Nephron (organoid): ENCODE results near the gene HEYL.
A peak's percentile ranks its signal among the peaks of the same experiment; 100 is the strongest.

ENCODE experiments used
- H3K27ac Mint-ChIP-seq, 3 experiments: 2 replicates each; pipeline ENCODE4 v1.8.0; 2020; ENCODE audit warnings: mixed read lengths in 3 of 3, mild to moderate bottlenecking in 2 of 3, moderate library complexity in 1 of 3
- H3K27me3 Mint-ChIP-seq: 2 replicates; pipeline ENCODE4 v1.8.0; 2021; ENCODE audit warnings: low read depth, mild to moderate bottlenecking, moderate library complexity, mixed read lengths
- H3K36me3 Mint-ChIP-seq: 2 replicates; pipeline ENCODE4 v1.8.0; 2020; ENCODE audit warnings: low read depth, mixed read lengths
- H3K4me1 Mint-ChIP-seq: 2 replicates; pipeline ENCODE4 v1.8.0; 2020; ENCODE audit warnings: mixed read lengths
- H3K4me3 Mint-ChIP-seq, 3 experiments: 2 replicates each; pipeline ENCODE4 v1.8.0; 2020; ENCODE audit warnings: mild to moderate bottlenecking in 3 of 3, mixed read lengths in 3 of 3, moderate library complexity in 2 of 3
- H3K9me3 Mint-ChIP-seq: 2 replicates; pipeline ENCODE4 v1.8.0; 2020; ENCODE audit warnings: mixed read lengths
- CTCF ChIP-seq, 3 experiments: fragments of 200-600 bp; sonication (generic); IDR thresholded peaks; one replicate each; pipeline ENCODE4 v1.5.0; 2021; ENCODE audit warnings: antibody characterized with exemption in 3 of 3; ENCODE audit not compliant: unreplicated experiment in 3 of 3

The HEYL gene

DNA sequence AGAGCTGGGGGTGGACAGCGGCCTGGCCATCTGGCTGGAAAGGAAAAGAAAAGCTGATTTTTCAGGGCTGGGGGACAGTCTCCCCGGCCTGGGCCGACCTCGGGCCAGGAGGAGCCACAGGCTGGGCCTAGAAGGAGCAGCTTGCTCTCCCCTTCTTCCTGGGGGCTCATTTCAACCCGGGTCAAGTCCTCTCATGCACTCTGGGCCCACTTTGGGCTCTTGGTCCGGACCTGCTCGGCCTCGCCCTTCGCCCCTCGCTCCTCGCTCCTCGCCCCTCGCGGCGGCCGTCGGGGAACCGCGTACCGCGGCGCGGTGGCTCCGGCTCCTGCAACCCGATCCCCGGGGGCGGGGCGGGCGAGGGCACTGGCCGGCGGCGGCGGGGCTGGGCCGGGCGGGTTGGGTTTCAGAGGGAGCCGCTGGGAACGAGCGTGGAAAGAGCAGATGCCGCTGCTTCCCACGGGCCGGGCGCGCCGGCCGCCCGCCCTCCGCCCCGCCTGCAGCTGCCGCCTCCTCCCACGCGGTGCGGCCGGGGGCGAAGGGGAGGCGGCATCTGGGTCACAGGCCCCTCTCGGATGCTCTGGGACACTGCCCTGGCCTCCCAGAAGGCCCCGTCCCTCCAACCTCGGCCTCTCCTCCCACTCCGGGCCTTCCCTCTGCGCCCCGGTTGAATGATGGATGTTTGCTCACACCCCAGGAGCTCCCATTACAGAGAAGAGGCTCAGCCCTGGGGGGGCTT, 6.6 kb downstream of the HEYL start:
- peaks cover 70% of the 10 kb centered on the region for H3K4me1 Mint-ChIP-seq
- no peaks in the 10 kb centered on the region for H3K9me3 Mint-ChIP-seq
- TF ChIP-seq CTCF (IDR thresholded peaks at IDR 0.05; ENCODE audit: unreplicated experiment in 3 of 3) = no peak
- peak overlapping the region; percentile 72 to 97 (median 72) for H3K27ac Mint-ChIP-seq
- peaks cover 25% of the 10 kb centered on the region for H3K36me3 Mint-ChIP-seq
- H3K4me3 Mint-ChIP-seq = peak overlapping the region; percentile 61 to 82 (median 79)
- H3K27me3 Mint-ChIP-seq = peaks cover 3% of the 10 kb centered on the region

DNA sequence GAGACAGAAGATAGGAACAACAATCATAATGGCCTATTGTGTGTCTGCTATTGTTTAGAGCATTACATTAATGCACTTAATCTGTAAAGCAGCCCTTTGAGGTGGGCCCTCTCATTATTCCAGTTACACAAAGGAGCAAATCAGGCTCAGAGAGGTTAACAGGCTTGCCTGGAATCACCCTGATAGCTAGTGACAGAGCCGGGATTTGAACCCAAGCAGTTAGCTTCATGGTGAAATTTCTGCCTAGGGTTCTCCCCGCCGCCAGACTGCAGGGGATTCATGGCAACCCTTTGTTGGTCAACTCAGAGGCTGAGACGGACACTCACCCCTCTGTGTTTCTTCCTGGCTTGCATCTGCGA, 7.1 kb downstream of the HEYL start:
- TF ChIP-seq CTCF (IDR thresholded peaks at IDR 0.05; ENCODE audit: unreplicated experiment in 3 of 3) = no peak
- Mint-ChIP-seq H3K27ac (peak overlapping the region in 2 of 3 experiments; percentile 25 to 26), H3K27me3 (peaks cover 3% of the 10 kb centered on the region), H3K9me3 (no peaks in the 10 kb centered on the region), H3K36me3 (peaks cover 29% of the 10 kb centered on the region), H3K4me1 (peaks cover 66% of the 10 kb centered on the region), H3K4me3 (peak overlapping the region; percentile 41 to 82 (median 71))

- H3K27me3 Mint-ChIP-seq = peaks cover 3% of the 10 kb centered on the region
- H3K4me1 Mint-ChIP-seq = peaks cover 62% of the 10 kb centered on the region
- H3K4me3 Mint-ChIP-seq = peak overlapping the region; percentile 41 to 82 (median 71)
Observed at GRCh38 chr1:39631361-39632322, 7.8 kb downstream of the HEYL start.

DNA sequence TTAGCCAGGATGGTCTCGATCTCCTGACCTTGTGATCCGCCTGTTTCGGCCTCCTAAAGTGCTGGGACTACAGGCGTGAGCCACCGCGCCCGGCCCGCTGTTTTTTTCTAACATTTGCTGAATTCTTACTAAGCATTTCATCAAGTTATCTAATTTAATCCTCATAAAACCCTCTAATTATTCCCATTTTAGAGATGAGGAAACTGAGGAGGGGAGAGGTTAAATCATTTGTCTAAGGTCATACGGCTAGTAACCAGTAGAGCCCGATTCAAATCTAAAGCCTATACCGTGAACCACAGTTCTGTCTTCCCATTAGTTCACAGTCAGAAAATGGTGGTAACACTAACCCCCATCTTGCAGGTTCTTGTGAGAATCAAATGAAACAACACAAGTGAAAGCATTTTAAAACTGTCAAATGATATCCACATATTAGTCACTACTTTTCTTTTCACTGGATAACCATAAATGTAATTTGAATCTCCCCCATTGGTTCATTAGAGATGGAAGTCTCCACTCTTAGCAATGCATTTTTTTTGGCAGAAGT, 10.6 kb downstream of the HEYL start:
- no peak for TF ChIP-seq CTCF (IDR thresholded peaks at IDR 0.05; ENCODE audit: unreplicated experiment in 3 of 3)
- peaks cover 3% of the 10 kb centered on the region for H3K27me3 Mint-ChIP-seq
- H3K27ac Mint-ChIP-seq = no peak overlapping the region
- no peaks in the 10 kb centered on the region for H3K9me3 Mint-ChIP-seq
- peaks cover 38% of the 10 kb centered on the region for H3K36me3 Mint-ChIP-seq
- no peak overlapping the region for H3K4me3 Mint-ChIP-seq
- peaks cover 57% of the 10 kb centered on the region for H3K4me1 Mint-ChIP-seq

More at GRCh38 chr1:39631361-39632322, 7.8 kb downstream of the HEYL start:
- peak overlapping the region; percentile 25 to 50 (median 26) for H3K27ac Mint-ChIP-seq
- TF ChIP-seq CTCF (IDR thresholded peaks at IDR 0.05; ENCODE audit: unreplicated experiment in 3 of 3) = no peak
- H3K9me3 Mint-ChIP-seq = no peaks in the 10 kb centered on the region
- H3K36me3 Mint-ChIP-seq = peaks cover 31% of the 10 kb centered on the region

DNA sequence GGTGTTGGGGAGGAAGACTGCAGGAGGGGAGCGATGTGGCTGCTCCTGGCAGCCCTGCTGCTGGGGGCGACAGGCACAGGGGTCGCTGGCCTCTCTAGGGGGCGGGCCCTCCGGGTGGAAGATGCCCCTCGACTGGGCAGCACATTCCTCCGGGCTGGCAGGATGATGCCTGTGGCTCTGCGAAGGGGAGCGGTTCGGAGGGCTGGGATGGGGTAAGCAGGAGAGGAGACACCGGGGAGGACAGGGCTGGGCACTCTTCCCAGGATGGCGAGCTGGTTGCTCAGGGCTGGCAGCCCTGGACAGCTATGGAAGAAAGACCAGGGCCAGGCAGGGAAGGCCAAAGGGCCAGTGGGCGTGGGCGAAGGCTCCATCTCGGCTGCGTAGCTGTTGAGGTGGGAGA, 12.8 kb downstream of the HEYL start:
- H3K27ac Mint-ChIP-seq = peak overlapping the region in 1 of 3 experiments; percentile 25
- TF ChIP-seq CTCF (IDR thresholded peaks at IDR 0.05; ENCODE audit: unreplicated experiment in 3 of 3) = no peak
- H3K4me3 Mint-ChIP-seq = no peak overlapping the region
- H3K36me3 Mint-ChIP-seq = peaks cover 46% of the 10 kb centered on the region
- H3K4me1 Mint-ChIP-seq = peaks cover 61% of the 10 kb centered on the region
- peaks cover 3% of the 10 kb centered on the region for H3K27me3 Mint-ChIP-seq
- no peaks in the 10 kb centered on the region for H3K9me3 Mint-ChIP-seq
